DMS53 treated with DMSO at 0.1 percent for 48 hours (cell line): Measurements from ENCODE around the gene RGCC.
"Not testable (repeated sequence)": the region's sequence is repeated elsewhere in the genome, so short reads cannot be mapped to it uniquely, and the experiment has no call there.

Experiments
- DNase-seq: peaks from one replicate; lab custom pipeline; 2025; ENCODE audit not compliant: unreplicated experiment; lab: John Stamatoyannopoulos, UW

The RGCC gene

DNA sequence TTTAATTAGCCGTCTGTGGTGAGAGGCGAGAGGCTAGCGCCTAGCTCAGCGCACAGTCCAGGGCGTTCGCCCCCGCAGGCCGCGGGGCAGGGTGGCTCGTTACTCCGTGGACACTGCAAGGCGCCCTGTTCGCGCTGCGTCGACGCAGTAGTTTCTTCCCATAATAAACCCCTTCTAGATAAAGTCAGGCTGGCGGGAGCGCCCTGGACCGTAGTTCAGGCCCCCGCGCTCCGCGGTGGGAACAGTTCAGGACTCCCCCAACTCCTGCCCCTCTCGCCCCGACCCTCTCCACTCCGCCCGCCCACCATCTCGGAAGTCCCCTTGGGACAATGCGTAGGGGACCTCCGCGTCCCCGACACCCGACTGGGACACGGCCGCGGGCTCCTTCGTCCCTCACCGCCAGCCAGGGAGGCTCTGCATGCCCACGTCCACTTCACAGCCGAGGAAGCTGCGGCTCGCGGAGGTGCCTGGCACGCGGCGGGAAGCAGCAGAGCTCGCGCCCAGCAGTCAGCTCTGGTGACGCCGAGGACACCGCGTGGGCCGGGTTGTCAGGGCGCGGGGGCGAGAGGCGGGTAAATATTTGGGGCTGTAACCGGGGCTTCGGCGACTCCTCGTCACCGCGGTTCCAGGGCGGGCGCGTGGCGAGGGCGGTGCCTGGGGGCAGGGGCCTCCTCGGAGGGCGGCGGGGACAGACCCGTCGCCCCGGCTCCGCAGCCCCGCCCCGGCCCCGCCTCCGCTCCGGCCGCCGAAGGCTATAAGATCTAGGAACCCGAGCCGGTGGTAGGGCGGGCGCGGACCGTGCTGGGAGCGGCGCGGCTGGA is at the start of gene RGCC:
Gene RGCC (plus strand): TSS at position 783 of the 821 bp plus-strand sequence. CDS start 158 bp downstream, outside the sequence.
- DNase-seq: peak; percentile 27

GRCh38 chr13:41408121-41408520 is 49.2 kb upstream of the RGCC start:
- DNase-seq: no peak

- DNase-seq: no peak
Observed at GRCh38 chr13:41408746-41409145, 48.6 kb upstream of the RGCC start.

- no peak for DNase-seq
Observed at GRCh38 chr13:41409611-41410010, 47.7 kb upstream of the RGCC start.

GRCh38 chr13:41411060-41411459 is 46.3 kb upstream of the RGCC start:
- no peak for DNase-seq

- no peak for DNase-seq
Observed at GRCh38 chr13:41411522-41411921, 45.8 kb upstream of the RGCC start.

DNA sequence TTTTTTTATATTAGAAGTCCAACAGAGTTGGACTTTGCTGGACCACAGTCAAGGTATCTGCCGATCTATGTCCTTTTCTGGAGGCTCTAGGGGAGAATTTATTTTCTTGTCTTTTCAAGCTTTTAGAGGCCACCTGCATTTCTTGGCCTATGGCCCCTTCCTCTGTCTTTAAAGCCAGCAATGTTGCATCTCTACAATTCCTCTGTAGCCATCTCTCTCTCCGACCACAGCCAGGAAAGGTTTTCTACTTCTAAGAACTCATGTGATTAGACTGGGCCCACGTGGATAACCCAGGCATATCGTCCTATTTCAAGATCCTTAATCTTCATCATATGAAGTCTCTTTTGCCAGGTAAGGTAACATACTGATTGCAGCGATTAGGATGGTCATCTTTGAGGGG is 43.5 kb upstream of the RGCC start:
- DNase-seq: no peak

GRCh38 chr13:41416276-41416675 is 41.1 kb upstream of the RGCC start:
- DNase-seq: no peak

GRCh38 chr13:41418027-41418426 is 39.3 kb upstream of the RGCC start:
- DNase-seq: no peak

DNA sequence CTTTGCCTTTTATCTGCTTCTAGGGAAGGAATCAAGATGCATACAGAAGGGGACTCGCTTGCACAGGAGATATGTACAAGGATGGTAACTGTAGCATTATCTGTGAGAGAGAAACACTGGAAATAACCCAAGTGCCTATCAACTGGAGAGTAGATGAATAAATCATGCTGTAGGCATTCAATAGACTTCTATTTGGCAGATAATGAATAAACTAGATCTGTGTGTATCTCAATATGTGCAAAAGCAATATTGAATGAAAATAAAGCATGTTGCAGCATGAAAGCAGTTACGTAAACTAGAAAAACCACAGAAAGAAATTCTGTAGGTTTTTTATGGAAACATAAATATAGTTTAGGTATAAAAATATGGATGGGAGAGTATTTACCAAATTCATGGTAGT is 38.6 kb upstream of the RGCC start:
- DNase-seq: no peak

DNA sequence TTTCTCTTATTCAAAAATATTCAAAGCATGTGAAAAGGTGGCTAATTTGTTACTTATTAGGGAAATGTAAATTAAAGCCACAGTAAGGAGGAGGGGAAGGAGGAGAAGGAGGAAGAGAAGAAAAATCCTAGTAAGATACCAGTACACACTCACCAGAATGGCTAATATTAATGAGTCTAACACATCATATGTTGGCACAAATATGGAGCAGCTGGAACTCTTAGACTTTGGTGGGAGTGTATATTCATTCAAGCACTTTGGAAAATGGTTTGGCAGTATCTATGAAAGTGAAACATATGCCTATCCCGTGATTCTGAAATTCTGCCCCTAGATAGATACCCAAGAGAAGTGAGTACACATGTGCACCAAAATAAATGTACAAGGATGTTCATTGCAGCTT is 38.1 kb upstream of the RGCC start:
- DNase-seq: no peak

DNA sequence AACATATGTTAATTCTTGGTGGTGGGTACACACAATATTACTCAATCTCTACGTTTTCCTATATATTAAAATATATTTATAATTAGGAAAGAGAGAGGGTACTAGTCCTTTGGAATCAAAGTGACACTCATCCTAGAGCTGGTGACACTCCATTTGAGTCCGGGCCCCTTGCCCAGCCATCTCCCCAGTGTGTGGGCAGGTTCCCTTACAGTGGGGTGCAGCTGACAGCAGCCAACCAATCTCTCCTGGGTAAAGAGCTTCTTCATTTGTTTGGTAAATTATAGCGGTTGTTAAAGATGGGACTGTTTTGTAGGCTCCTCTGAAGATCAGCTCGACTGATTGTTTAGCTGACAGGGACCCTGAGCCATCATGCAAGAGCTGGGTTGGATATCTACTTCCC is 37.2 kb upstream of the RGCC start:
- DNase-seq: no peak

- DNase-seq: not testable (repeated sequence)
Observed at GRCh38 chr13:41421330-41421729, 36.0 kb upstream of the RGCC start.

- not testable (repeated sequence) for DNase-seq
Observed at GRCh38 chr13:41421983-41422382, 35.4 kb upstream of the RGCC start.

DNA sequence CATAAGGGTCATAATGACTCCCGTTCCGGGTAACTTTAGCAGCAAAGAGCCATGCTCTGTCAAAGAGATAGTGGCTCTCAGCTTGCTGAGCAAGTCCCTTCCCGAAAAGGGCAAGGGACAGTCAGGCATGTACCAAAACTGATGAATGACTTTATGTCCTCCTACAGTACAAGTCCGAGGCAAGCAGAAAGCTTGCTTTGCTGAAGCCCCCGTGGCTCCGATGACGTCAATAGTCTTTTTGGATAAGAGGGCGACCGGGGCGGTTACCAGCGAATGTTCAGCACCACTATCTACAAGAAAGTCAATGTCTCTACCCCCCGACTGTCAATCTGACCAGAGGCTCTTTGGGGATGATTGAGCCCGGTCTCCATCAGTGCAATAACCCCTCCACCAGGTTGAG is 34.1 kb upstream of the RGCC start:
- DNase-seq: not testable (repeated sequence)

DNA sequence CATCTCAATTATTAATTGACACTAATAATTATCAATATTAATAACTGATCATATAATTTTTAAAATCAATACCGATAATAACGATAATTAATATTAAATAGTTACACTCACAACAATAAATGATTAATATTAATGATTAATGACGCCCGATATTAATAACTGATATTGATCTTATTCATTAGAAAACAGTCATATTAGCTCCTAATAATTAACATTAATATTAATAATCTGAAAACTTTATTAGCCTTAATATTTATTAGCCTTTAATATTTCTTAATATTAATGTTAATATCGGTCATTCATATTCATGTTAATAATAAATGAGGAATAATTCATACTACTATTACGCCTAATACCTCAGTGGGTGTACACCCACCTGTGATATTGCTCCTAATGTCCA is 32.7 kb upstream of the RGCC start:
- not testable (repeated sequence) for DNase-seq

DNA sequence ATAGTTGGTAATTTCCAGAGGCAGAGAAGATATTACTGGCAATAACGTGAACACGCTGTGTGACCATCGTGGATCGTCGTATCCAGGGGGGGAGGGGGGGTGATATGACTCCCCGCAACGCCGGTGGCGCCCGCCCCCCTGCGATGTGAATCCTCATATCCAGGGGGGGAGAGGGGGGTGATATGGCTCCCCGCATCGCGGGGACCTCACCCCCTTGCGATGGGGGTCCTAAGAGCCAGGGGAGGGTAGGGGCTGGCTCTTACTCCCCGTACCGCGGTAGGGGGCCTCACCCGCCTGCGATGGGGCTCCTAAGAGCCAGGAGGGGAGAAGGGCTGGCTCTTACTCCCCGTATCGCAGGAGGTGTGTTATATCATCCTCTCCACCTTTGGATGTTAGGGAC is 31.3 kb upstream of the RGCC start:
- DNase-seq: no peak

GRCh38 chr13:41427666-41428065 is 29.7 kb upstream of the RGCC start:
- DNase-seq: no peak

DNA sequence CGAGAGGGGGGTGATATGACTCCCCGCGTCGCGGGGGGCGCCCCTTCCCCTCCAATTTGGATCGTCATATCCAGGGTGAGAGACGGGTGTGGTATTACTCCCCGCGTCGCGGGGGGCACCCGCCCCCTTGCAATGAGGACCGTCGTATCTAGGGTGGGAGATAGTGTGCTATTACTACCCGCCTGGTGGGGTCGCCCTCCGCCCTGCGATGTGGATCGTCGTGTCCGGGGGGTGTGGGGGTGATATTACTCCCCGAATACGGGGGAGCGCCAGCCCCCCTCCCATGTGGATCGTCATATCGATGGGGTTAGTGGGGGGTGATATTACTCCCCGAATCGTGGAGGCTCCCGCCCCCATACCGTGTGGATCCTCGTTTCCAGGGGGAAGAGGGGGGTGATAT is 29.2 kb upstream of the RGCC start:
- DNase-seq: no peak

DNA sequence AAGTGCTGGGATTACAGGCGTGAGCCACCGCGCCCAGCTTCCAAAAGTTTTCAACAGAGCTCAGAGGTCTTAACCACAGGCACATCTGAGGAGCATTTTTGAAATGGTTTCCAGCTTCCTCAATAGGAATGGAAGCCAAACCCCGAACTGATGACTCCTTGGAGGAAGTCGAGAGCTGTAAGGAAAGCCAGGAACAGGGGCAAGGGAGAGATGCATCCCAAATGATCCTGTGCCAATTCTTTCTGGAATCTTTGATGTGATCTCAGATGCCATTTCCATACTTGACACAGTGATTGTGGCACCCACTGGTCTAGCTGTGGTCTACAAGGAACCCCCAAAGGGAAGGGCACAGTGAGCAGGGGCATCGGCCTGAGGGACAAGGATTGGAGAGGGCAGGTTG is 23.3 kb upstream of the RGCC start:
- not testable (repeated sequence) for DNase-seq

DNA sequence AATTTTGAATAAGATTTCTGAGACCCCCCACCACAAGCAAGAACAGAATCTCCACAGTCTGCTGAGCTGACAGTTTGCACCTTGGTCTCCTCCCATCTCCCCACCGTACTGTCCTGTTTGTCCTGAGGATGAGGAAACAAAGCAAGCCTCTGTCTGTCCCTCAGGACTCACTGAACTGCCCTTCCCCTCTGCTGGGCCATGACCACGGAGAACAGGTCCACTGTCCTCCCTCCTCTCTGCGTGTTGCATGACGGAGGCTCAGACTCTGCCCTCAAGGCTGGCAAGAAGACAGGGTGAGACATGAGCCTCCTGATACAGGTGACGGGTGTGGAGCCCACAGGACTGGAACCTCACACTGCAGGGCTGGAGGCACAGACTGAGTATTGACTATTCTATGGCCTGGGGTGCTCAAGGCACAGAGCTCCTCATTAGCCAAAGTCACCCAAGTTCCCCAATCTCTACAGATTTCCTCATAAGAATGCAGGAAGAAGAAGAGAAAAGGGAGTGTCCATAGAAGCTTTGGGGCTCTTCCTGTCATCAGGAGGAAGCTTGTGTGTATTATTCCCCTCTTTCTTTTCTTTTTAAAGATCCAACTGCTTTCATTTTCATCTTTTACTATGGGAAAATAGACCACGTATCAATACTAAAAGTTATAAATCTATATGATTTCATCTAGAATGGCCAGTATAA is 22.4 kb upstream of the RGCC start:
- DNase-seq: no peak

- no peak for DNase-seq
Observed at GRCh38 chr13:41443969-41444368, 13.4 kb upstream of the RGCC start.
